Activated CD8-positive, alpha-beta memory T cell treated with anti-CD3 and anti-CD28 coated beads for 36 hours (primary cell): ENCODE data around the gene RAB40C. TPM values are rescaled to one million over a fixed set of nuclear protein-coding genes. Genes with fewer than 3 reads are reported as not detected.

Experiments
- CTCF ChIA-PET: fragments of 350-600 bp; sonication (Branson Sonifier 250); formaldehyde crosslinking; loops from one replicate; lab custom pipeline; 2021; ENCODE audit warnings: antibody characterized with exemption; lab: Charles Lee
- POLR2A ChIA-PET: fragments of 350-600 bp; sonication (Branson Sonifier 250); formaldehyde crosslinking; loops from one replicate; lab custom pipeline; 2021; ENCODE audit warnings: antibody characterized with exemption; lab: Charles Lee
- total RNA-seq, 2 experiments: library from RNA; stranded (reverse); gene quantifications; one replicate each; pipeline ENCODE4 v1.2.3, GENCODE V29; 2021

The RAB40C gene
- total RNA-seq, 2 experiments from 2014 or later, result 8.9 to 11.1 TPM

DNA sequence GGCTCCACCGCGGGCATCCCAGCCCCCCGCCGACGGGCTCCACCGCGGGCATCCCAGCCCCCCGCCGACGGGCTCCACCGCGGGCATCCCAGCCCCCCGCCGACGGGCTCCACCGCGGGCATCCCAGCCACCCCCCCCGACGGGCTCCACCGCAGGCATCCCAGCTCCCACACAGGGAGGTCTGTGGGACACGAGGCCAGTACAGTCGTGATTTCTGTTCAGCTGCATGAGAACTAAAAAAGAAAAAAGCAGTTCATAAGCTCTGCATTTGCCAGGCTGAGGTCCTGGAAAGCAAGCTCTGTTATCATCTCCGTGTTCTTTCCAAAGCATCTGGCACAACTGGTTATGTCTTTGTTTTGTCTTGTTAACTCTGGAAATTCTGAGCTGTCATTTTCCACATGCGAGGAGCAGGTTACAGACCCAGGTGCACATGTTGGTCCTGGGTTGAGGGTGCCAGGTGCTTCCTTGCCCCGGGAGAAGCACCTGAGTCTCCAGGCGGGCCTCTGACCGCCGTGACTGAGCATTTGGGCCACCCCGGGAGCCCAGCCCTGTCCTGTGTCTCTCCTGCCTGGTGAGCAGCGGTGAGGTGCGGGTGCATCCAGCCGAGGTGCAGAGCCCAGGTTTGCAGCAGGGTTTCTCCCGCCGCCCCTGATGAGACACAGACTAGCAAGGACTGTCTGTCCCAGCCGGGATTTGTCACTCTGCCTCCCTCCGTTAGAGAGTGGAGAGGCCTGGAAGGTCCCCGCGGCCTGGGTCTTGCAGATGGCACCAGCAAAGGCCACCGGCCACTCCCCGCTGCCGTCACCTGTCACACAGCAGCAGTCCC lies 31.0 kb downstream of the RAB40C start:
- ChIA-PET CTCF (no interaction called here), POLR2A (interaction anchor here (0.6 kb wide), 1 partner anchor 75 kb away, joined by 3 read pairs; no protein-coding TSS in a partner anchor)

DNA sequence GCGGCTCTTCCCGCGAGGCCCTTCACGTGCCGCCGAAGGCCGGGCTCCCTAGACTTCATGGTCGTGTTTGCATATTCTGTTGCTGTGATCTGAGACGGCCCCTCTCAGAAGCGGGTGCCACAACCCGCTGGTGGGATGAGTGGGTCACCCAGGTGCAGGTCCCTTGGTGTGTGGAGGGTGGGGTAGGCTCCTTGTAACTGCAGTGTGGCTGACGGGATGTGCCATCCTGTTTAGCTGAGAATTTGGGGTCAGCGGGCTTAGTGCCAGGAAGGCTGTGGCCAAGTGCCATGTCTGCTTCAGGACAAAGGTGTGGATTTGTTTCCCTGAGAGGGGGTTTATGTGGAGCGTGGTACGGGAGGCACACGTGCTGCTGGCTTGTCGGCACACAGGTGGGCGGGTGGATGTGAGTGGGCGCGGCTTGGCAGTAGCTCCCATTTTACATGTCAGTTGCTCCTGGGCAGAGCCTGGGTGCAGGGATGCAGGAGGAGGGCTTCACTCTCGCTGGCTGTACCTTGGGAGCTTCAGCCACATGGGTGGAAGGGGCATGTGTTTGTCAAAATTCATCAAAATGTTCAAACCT lies 31.8 kb downstream of the RAB40C start:
- POLR2A ChIA-PET, result interaction anchor here (0.6 kb wide), 1 partner anchor 74 kb away, joined by 3 read pairs; no protein-coding TSS in a partner anchor
- CTCF ChIA-PET, result no interaction called here

DNA sequence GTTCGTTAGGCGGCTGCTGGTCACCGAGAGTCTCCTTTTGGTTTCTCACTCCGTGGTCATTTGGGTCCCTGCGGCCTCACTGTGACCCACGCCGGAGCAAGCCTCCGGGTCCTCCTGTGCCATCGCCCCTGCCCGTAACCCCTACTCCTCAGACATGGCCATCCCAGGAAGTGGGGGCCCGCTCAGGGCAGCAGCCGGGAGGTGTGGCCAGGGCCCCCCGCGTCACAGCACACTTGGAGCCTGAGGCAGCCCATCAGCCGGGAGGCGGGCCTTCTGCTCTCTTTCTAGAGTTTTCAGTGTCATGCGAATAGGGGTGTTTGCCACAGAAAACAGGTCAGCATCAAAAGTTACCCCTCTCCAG lies 33.0 kb downstream of the RAB40C start:
- ChIA-PET POLR2A (no interaction called here), CTCF (interaction anchor here (0.7 kb wide), 1 partner anchor 29 kb away, joined by 3 read pairs; no protein-coding TSS in a partner anchor)

DNA sequence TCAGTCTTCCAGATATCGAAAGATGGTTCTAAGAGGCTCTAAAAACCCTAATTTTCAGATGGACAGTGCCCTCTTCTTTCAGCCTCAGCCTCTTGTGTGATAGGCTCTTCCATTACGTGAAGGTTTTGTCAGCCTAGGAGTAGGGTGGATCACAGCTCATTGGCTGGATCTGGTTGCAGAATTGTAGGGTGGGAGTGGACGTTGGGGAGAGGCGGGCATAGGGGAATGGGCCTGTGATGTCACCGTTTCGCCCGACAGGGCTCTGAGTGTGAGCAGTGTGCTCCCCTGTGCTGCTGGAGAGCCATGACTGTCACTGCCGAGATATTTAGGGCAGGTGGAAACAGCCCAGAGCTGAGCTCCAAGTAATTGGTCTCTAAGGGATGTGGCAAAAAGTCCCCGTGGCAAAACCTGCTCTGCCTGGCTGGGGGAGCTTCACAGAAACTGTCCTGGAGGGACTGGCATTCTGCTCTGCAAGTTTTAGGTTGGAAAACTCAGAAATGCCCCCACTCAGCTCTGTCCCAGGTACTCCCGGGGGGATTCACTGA lies 34.7 kb downstream of the RAB40C start:
- ChIA-PET POLR2A (no interaction called here), CTCF (interaction anchor here (0.6 kb wide), 1 partner anchor 23 kb away, joined by 3 read pairs; no protein-coding TSS in a partner anchor)

DNA sequence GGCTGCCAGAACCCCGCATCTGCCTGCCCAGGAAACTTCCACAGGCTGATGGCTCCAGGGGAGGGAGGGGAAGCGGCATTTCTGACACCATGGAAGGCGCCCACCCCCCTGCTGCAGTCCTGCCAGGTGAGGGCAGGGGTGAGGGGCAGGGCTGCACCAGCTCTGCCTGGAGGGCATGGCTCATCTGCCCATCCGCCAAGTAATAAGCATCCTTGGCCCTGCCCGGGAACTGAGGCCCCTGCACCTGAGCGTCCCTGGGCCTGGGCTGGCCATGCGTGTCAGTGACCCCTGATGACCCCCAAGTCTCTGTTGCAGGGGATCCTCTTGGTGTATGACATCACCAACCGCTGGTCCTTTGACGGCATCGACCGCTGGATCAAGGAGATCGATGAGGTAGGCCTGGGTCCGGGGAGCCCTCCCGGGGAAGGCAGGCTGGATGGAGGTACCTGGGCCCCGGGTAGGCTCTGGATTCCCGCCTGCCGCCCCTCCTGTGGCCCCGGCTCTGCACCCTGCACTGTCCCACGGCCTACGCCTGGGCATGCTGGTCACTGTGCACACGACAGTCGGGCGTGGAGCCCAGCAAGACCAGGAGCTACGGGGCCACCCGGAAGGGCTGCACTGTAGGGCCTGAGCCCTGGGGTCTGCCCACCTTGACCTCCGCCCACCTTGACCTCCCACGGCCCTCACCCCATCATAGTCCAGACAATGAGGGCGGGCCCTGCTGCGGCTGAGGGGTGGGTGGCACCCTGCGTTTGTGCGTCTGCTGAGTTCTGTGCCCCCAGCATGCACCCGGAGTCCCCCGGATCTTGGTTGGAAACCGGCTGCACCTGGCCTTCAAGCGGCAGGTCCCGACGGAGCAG lies 35.5 kb downstream of the RAB40C start:
- CTCF ChIA-PET, result no interaction called here

DNA sequence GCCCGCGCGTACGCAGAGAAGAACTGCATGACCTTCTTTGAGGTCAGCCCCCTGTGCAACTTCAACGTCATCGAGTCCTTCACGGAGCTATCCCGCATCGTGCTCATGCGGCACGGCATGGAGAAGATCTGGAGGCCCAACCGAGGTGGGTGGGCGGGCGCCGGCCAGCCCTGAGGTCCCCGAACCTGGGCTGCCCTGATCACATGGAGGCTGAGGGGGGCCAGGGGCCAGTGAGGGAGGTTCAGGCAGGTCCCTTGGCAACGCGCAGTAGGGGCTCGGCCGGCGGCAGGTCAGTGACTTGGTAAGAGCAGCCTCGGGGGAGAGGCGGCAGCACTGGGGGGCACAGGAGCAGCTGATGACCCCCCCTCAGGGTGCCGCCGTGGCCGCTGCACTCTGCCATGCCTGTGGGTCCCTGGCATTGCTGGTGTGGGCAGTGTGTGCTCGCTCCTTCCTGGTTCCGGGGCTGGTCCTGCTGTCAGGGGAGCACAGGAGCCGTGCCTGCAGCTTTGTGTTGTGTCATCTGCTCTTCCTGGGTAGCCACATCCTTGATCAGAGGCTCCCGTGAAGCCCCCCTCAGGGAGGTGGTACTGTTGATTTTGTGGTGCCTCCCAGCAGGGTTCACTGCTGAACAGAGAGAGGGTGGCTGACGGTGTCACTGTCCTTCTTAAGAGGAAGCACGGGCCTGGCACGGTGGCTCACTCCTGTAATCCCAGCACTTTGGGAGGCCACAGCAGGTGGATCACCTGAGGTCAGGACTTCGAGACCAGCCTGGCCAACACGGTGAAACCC lies 36.3 kb downstream of the RAB40C start:
- POLR2A ChIA-PET, result no interaction called here
- CTCF ChIA-PET, result no interaction called here

More for the DNA sequence above, 35.5 kb downstream of the RAB40C start:
- POLR2A ChIA-PET, result no interaction called here

DNA sequence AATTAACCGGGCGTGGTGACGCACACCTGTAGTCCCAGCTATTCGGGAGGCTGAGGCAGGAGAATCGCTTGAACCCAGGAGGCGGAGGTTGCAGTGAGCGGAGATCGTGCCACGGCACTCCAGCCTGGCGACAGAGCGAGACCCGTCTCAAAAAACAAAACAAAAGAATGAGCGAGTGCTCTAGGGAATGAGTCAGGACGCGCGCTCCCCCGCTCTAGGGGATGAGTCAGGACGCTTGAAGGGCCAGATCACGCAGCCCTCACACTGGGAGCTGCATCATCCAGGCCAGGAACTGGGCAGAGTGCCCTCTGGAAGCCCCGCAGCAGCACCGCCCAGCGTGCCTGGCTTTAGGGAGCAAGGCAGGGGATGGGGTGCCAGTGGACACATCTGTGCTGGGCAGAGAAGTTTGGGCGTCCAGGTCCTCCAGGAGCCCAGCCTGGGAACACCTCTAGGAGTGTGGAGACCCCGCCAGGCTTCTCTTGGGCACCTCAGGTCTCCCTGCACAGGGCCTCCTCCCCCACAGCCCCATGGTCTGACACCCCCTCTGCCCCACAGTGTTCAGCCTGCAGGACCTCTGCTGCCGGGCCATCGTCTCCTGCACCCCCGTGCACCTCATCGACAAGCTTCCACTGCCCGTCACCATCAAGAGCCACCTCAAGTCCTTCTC lies 37.1 kb downstream of the RAB40C start:
- ChIA-PET CTCF (no interaction called here), POLR2A (no interaction called here)

DNA sequence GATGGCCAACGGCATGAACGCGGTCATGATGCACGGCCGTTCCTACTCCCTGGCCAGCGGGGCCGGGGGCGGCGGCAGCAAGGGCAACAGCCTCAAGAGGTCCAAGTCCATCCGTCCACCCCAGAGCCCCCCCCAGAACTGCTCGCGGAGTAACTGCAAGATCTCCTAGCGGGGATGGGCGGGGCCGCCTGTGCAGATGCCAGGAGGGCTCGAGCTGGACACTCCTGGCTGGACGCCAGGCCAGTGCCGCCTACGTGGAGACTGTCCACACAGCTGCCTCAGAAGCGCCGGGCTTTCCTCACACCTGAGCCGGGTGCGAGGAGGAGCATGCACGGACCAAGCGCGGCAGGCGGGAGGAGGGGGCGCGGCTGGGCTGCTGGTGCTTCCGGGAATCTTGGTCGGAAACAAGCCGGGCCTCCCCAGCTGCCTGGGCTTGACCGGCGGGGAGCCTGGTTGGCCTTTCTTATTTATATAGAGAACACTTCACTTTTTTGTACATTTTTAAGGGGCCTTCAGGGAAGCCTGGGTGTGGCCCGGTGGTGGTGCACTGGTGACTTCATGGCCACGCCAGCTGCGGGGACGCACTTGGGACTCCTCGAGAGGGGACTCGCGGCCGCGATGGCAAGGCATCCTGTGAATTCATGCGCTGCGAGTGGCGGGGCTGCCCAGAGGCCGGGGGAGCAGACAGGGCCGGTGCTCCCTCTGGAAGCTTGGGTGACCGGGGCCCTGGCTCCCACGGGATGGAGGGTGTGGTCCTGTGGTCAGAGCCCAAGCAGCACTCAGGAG lies 37.8 kb downstream of the RAB40C start:
- CTCF ChIA-PET, result no interaction called here

DNA sequence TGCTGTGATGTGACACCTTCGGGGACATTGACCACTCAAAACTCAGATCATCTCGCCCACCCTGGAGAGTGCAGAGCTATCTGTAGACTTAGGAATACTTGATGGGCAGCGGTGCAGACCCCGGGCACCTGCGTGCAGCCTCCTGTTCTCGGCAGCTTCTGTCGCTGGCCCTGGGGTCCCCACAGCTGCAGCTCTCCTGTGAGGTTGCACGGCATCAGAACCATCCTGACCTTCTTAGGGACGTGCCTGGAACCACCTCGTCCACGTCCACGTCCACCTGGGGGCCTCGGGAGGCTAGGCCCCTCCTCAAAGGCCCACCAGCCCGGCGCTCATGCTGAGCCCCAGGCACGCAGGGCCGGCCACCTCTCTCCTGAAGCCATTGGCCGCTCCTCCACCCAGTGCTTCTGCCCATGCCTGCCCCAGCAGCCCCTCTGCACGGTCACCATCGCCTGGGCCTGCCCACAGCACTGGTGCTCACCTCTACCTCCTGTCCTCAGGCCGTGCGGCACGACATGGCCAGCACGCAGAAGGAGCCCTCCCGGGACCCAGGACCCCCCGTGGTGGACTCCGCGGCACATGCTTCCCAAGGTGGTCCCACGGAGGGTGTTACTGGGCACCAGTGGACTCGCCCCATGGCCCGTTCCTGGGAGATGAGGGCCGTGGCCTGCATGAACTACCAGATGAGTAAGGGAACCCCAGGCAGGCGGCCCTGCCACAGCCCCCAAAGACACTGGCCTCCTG lies 38.6 kb downstream of the RAB40C start:
- POLR2A ChIA-PET, result no interaction called here
- CTCF ChIA-PET, result no interaction called here

More for the DNA sequence above, 37.8 kb downstream of the RAB40C start:
- POLR2A ChIA-PET, result no interaction called here

DNA sequence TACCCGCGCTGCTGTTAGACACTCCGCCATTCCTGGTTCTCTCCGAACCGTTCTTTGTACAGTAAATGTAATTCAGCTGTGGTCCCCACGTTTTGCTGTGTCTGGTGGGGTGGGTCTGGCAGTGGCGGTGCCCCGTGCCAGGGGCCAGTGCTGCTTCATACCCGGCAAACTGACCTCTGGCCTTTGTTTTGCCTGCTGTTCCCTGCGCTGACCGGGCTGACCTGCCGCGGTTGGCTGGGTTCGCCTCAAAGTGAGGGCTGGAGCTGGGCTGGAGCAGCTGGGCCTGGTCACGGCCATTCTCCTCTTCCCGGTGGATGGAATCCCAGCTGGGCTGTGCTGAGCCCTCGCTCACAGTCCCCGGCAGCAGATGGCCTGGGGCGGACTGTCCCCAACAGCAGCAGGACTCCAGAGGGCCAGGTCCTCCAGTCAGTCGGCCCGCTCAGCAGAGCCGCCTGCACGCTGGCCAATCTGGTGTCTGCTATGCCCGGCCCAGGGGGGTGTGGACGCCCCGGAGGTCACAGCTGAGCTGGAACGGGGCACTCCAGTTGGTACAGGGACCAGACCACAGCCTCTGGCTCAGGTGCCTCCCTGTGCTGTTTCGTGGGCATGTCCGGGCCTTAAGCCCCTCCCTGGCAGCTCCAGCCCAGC lies 39.4 kb downstream of the RAB40C start:
- CTCF ChIA-PET, result no interaction called here
- POLR2A ChIA-PET, result no interaction called here

DNA sequence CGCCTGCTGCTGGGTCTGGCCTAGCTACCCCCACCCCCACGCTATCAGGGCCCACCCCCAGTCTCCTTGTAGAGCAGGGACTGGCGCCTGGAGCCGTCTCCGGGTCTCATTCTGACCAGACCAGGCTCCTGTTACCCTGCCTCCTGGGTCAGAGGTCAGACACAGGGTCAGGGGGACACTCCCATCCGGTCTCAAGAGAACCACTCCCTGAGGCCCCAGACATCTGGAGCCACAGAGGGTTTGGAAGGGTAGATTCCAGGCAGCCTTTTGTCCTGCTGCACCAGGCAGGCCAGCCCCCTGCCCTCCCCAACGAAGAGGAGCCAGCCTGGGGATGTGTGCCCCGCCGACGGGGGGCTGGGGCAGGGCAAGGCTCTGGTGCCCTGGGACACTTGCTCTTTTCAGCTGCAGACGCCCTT lies 40.0 kb downstream of the RAB40C start:
- POLR2A ChIA-PET, result no interaction called here

DNA sequence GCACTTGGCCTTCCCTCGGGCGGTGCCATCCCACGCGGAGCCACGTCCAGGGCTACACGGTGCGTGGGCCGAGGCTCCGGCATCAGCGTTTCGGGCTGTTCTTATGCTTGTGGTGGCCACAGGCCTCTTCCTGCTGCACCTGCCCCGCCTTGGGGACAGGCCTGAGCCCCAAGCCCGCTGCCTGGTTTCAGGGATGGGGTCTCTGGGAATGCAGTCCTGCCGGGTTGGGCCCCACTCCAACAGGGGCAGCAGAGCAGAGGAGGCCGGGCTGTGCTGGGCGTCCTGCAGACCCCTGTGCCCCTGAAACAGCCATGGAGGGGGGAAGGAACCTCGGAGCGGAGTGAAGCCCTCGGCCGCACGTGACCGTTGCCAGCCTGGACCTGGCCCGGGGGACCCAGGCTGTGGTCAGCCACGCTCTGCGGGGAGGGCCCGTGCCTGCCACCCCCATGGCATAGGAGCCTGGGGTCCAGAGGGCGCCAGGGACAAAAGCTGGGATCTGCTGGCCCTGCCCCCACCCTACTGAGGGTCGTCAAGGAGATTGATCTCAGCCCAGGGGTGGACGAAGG lies 40.5 kb downstream of the RAB40C start:
- CTCF ChIA-PET, result interaction anchor here (1.0 kb wide), 1 partner anchor 51 kb away, joined by 3 read pairs; no protein-coding TSS in a partner anchor
- POLR2A ChIA-PET, result no interaction called here

More for the DNA sequence above, 40.0 kb downstream of the RAB40C start:
- CTCF ChIA-PET, result no interaction called here

DNA sequence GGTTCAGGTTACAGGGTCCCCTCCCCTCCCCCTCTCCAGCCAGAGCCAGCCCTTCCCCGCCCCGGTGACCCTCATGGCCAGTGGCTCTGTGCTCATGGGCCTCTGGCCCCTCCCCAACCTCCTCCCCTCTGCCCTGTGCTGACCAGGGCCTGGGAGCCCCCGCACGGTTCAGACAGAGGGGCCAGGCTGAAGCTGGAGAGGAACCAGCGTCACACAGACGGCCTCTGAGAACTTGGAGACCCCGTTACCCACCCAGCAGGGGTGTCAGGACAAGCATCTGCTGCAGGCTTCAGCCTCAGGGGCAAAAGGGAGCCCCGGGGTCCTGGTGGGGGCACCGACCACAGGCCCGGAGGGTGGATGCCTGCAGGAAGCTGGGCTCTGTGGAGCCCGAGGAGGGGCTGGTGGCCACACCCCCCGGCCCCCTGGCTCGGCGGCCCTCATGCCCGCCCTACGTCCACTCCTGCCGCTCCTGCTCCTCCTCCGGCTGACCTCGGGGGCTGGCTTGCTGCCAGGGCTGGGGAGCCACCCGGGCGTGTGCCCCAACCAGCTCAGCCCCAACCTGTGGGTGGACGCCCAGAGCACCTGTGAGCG lies 41.0 kb downstream of the RAB40C start, which contains the start of gene WFIKKN1:
TSS of gene WFIKKN1 (plus strand) at position 171 of the 591 bp plus-strand sequence. CDS start at position 440, 269 bp downstream.
- POLR2A ChIA-PET, result no interaction called here
- CTCF ChIA-PET, result interaction anchor here (1.0 kb wide), 1 partner anchor 51 kb away, joined by 3 read pairs; no protein-coding TSS in a partner anchor

DNA sequence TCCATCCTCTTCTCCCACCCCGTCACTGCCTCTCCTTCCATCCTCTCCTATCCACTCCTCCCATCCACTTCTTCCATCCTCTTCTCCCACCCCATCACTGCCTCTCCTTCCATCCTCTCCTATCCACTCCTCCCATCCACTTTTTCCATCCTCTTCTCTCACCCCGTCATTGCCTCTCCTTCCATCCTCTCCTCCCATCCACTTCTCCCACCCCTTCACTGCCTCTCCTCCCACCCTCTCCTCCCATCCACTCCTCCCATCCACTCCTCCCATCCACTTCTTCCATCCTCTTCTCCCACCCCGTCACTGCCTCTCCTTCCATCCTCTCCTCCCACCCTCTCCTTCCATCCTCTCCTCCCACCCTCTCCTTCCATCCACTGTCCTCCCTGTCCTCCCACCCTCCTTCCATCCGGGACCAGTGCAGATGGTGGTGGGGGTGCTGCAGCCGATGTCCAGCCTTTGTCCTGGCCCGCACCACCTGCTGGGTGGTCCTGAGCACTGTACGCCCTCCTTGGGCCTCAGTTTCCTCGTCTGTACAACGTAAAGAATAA lies 42.0 kb downstream of the RAB40C start:
- ChIA-PET CTCF (interaction anchor here (0.6 kb wide), 1 partner anchor 1836 kb away, joined by 4 read pairs; no protein-coding TSS in a partner anchor), POLR2A (no interaction called here)
